Measurements from ENCODE around the gene SLAMF9. TPM values are rescaled to one million over a fixed set of nuclear protein-coding genes. Genes with fewer than 3 reads are reported as not detected.

Gene SLAMF9
- total RNA-seq, 1 donor from 2014 or later, result not detected

GRCh38 chr1:159943278-159943640 lies 10.8 kb downstream of the SLAMF9 start:
- TF ChIP-seq CTCF (conservative IDR thresholded peaks at IDR 0.05), result no peak
- peak overlapping the region; percentile 73 for H3K4me3 Mint-ChIP-seq
- H3K27ac Mint-ChIP-seq, result no peak overlapping the region
- H3K36me3 Mint-ChIP-seq, result peaks cover 10% of the 10 kb centered on the region
- DNase-seq (ENCODE audit: extremely low spot score, unreplicated experiment), result no peak
- H3K9me3 Mint-ChIP-seq, result no peaks in the 10 kb centered on the region
- peaks cover 65% of the 10 kb centered on the region for H3K4me1 Mint-ChIP-seq (ENCODE audit: unreplicated experiment)
- H3K27me3 Mint-ChIP-seq, result no peaks in the 10 kb centered on the region

DNA sequence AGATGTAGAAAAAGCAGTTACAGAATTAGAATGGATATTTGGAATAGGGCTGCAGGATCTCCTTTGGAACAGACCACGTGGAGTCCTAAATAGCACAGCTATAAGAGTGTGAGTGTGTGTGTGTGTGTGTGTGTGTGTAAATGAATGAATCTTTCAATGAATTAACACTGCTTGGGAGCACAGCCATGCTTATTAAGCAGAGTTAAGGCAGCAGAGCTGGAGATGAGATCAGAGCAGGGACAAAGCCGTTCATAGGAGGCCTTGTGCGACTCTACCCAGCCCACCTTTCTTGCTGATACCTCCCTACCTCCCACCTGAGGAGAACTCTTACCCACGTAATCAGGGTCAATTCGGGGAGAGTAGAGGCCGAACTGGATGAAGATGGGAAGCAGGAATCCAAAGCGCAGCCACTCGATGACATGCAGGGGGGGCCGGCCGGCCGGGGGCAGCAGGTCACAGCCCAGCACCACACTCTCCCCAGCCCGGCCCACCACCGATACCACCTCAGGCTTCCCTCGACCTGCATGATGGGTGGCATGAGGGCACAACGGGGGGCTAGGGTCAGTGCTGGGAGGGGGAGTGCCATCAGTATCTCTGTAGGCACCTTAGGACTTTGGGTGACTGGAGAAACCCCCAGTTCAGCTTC lies 11.3 kb downstream of the SLAMF9 start:
- no peak for DNase-seq (ENCODE audit: extremely low spot score, unreplicated experiment)
- peaks cover 10% of the 10 kb centered on the region for H3K36me3 Mint-ChIP-seq
- peaks cover 69% of the 10 kb centered on the region for H3K4me1 Mint-ChIP-seq (ENCODE audit: unreplicated experiment)
- no peaks in the 10 kb centered on the region for H3K27me3 Mint-ChIP-seq
- TF ChIP-seq CTCF (conservative IDR thresholded peaks at IDR 0.05), result no peak
- H3K4me3 Mint-ChIP-seq, result peak overlapping the region; percentile 75
- H3K9me3 Mint-ChIP-seq, result no peaks in the 10 kb centered on the region
- H3K27ac Mint-ChIP-seq, result peak overlapping the region; percentile 67

- H3K36me3 Mint-ChIP-seq, result peaks cover 10% of the 10 kb centered on the region
- H3K27ac Mint-ChIP-seq, result no peak overlapping the region
- H3K27me3 Mint-ChIP-seq, result no peaks in the 10 kb centered on the region
- H3K4me3 Mint-ChIP-seq, result peak overlapping the region; percentile 75
- no peaks in the 10 kb centered on the region for H3K9me3 Mint-ChIP-seq
- no peak for DNase-seq (ENCODE audit: extremely low spot score, unreplicated experiment)
- H3K4me1 Mint-ChIP-seq (ENCODE audit: unreplicated experiment), result peaks cover 74% of the 10 kb centered on the region
- no peak for TF ChIP-seq CTCF (conservative IDR thresholded peaks at IDR 0.05)
Measured at GRCh38 chr1:159941591-159942560, 12.2 kb downstream of the SLAMF9 start.

DNA sequence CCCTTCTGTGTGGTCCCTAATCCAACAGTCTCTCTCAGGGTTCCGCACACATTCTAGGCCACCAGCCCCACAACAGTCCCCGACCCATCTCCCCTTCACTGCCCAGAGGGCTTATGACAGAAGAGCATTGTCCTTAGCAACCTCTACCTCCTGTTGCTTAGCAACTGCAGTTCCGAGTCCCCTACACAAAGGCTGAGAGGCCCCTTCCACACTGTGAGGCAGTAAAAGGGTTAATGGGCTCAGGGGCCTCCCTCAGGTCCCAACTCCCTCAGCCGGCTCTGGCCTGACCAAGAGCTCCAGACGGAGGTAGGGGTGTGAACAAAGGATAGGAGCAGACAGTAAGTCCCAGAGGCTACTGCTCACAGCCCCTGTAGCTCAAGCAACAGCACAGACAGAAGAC lies 12.9 kb downstream of the SLAMF9 start:
- Mint-ChIP-seq H3K4me1 (ENCODE audit: unreplicated experiment) (peaks cover 70% of the 10 kb centered on the region), H3K27me3 (no peaks in the 10 kb centered on the region), H3K27ac (peak overlapping the region; percentile 61), H3K36me3 (peaks cover 10% of the 10 kb centered on the region), H3K4me3 (peak overlapping the region; percentile 72), H3K9me3 (no peaks in the 10 kb centered on the region)
- no peak for DNase-seq (ENCODE audit: extremely low spot score, unreplicated experiment)
- TF ChIP-seq CTCF (conservative IDR thresholded peaks at IDR 0.05), result no peak

GRCh38 chr1:159940006-159940620 lies 13.9 kb downstream of the SLAMF9 start:
- no peak for DNase-seq (ENCODE audit: extremely low spot score, unreplicated experiment)
- Mint-ChIP-seq H3K36me3 (peaks cover 10% of the 10 kb centered on the region), H3K27ac (peak overlapping the region; percentile 39), H3K4me3 (peak overlapping the region; percentile 50), H3K27me3 (no peaks in the 10 kb centered on the region), H3K9me3 (no peaks in the 10 kb centered on the region), H3K4me1 (ENCODE audit: unreplicated experiment) (peaks cover 65% of the 10 kb centered on the region)
- TF ChIP-seq CTCF (conservative IDR thresholded peaks at IDR 0.05), result no peak

All from type B pancreatic cell (in vitro differentiated cells).